NCI-H774 (cell line): ENCODE measurements around the gene SENP1.

Source experiments
- DNase-seq: peaks from one replicate; lab custom pipeline; 2025; lab: John Stamatoyannopoulos, UW

SENP1 gene

DNA sequence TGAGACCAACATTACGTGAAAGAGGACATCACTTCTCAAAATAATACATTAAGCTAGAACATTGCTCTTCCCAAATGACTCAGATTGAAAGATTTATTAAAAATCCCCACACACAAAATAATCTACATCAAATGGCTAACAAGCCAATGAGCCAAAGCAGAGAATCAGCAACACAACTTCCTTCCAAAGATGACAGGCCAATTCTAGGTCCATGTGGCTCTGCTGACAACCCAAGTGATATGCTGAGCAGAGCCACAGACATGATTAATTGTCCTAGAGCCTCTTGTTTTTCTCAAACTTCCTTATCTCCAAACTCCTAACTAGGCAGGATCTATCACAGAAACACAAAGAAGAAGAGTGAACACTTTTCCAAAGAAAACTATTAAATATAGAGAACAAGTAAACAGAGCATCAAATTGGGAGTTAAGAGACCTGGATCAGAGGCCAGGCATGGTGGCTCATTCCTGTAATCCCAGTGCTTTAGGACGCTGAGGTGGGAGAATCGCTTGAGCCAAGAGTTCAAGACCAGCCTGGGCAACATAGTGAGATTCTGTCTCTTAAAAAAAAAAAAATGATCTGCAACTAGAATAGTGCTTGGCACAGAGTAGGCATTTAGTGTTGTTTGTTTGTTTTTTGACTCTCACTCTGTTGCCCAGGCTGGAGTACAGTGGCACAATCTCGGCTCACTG is 38.5 kb downstream of the SENP1 start:
- DNase-seq = no peak

- DNase-seq = no peak
Observed at GRCh38 chr12:48065041-48065440, 40.8 kb downstream of the SENP1 start.

- DNase-seq = no peak
Observed at GRCh38 chr12:48063530-48063929, 42.3 kb downstream of the SENP1 start.

GRCh38 chr12:48061938-48062719 is 43.8 kb downstream of the SENP1 start:
- no peak for DNase-seq

DNA sequence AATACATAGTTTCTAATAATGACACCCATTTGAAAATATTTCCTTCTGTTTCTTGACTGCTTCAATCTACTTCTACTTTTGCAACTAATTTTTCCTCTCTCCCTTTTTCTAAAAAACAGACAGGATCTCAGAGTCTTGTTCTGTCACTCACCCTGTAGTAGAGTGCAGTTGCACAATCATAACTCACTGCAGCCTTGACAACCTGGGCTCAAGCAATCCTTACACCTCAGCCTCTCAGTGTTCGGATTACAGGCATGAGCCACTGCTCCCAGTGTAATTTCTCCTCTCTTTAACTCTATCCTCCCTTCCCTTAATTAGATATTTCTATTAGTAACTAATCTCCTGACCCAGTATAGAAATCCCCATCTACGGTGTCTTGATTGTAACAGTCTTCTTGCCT is 45.4 kb downstream of the SENP1 start:
- no peak for DNase-seq

DNA sequence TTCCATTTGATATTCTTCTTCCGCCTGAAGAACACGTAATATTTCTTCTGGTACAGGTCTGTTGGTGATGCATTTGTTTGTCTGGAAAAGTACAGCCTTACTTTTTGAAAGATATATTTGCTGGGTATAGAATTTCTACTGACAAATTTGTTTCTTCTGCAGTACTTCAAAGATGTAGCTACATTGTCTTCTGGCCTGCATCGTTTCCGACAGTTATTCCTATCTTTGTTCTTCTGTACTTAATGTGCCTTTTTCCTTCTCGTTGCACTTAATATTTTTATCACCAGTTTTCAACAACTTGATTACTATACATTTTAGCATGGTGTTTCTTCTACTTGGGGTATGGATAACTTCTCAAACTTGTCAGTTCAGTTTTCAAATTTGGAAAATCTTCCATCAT is 47.1 kb downstream of the SENP1 start:
- no peak for DNase-seq

GRCh38 chr12:48054955-48055821 is 50.7 kb downstream of the SENP1 start:
- no peak for DNase-seq

- no peak for DNase-seq
Observed at GRCh38 chr12:48053883-48054282, 52.0 kb downstream of the SENP1 start.

DNA sequence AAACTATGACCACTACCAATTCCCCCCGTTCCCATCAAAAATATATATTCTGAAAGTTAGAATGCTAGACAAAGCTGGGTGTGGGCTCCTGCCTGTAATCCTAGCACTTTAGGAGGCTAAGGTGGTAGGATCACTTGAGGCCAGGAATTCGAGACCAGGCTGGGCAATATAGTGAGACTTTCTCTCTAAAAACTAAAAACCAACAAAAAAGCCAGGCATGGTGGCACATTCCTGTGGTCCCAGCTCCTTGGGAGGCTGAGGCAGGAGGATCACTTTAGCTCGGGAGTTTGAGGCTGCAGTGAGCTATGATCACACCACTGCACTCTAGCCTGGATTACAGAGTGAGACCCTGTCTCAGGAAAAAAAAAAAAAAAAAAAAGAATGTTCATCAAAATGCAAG is 52.8 kb downstream of the SENP1 start:
- DNase-seq = no peak

DNA sequence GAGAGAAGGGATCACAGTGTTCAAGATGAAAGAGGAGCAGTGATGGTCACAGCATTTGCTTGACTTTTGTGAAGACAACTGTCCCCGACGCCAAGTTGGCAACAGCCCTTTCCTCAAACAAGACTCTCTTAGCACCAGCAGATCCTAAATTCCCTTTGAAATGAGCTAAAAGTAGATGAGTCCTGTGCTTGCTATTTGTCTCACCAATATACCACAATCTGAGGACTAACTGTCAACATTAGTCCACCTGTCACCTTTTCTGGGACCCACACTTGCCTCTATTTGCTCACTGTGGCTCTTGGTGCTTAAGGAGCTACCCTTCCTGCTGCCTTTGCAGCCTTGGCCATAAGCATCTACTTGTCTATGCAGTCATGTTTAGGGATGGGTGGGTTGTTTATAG is 54.2 kb downstream of the SENP1 start:
- no peak for DNase-seq

GRCh38 chr12:48050174-48050573 is 55.7 kb downstream of the SENP1 start:
- DNase-seq = no peak

GRCh38 chr12:48045965-48046518 is 59.8 kb downstream of the SENP1 start:
- no peak for DNase-seq

DNA sequence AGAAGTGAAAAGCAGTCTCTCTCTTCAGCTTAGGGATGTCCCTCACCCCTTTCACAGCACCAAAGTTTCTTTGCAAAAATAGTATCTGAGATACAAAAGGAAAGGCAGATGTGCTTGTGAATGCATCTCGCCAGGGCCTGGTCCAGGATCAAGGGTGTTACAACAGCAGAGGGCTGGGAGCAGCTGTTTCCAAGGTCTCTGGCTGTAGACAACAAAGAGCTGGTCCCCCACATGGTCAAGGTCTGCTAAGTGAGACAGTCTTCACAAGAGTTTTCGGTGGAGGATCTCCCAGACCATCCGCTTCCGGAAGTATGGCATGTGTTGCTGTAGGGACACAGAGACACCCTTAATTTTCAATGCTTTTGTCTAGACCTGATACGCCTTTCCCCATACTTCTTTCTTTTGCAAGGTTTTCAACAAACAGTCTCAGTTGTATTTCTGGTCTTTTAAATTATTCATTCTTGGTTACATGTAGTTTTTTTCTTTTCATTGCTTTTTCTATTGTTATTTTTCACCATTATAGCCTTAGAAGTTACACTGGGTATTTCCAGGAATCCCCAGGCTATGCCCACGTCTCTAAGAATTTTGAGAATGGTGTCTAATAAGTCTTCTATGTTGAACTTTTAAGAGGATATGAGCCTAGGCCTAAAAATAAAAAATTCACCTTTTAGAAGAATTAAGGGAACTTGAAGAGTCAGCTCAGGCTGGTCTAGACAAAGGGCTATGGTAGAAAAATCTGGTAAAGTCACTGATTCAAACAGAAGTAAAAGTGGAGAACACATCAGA is 60.6 kb downstream of the SENP1 start:
- no peak for DNase-seq

DNA sequence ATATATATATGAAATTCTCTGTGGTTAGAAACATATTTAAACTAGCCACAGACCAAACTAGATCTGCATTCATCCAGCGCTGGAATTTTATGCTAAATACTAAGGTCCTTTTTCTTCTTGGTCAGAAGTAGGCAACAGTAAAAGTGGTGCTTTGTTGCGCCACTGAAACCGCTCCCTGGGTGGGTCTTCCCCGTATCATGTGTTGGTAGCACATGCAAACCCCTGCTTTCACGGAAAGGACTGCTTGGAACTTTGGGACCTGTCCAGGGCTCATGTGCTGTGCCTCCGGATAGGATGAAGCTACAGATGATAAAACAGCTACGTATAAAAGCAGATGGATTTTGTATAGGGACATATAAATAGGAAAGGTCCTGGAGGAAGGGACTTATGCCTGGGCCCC is 61.5 kb downstream of the SENP1 start:
- no peak for DNase-seq

GRCh38 chr12:48043771-48044170 is 62.1 kb downstream of the SENP1 start:
- no peak for DNase-seq

DNA sequence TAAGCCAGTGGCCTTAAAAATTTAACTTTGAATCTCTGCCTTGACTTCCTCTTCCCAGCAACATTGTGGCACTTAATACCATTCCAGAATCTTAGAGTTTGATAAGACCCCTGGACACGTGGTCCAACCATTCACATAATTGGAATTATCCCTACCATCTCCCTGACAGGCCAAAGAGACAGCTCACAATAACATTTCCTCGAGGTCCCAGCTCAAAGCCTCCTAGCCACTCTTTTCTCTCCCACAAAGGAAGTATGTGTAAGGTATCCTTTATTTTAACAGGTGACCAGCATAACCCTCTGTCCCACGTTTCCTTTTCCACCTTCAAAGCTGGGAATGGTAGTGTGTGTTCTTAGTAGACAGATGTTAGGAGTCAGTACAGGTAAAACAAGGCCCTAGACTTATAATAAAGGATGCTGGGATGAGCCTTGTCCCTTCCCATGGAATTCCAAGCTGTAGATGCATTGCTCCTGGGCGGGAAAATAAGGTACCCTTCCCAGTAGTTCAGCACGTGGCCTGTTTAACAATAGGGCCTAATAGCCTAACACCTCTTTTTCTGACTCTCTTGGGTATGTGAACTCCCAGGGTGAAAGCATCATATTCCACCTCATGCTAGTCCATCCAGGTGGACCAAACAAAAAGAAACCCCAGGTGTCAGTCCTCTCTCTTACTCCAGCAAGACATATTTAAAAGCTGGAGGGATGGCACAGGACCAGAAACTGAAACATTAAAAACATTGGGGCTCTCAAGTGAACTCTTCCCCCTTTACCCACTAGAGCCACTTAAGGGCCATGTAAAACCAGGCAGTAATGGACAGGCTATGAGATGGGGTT is 64.1 kb downstream of the SENP1 start:
- DNase-seq = no peak

- no peak for DNase-seq
Observed at GRCh38 chr12:48040354-48040753, 65.5 kb downstream of the SENP1 start.

DNA sequence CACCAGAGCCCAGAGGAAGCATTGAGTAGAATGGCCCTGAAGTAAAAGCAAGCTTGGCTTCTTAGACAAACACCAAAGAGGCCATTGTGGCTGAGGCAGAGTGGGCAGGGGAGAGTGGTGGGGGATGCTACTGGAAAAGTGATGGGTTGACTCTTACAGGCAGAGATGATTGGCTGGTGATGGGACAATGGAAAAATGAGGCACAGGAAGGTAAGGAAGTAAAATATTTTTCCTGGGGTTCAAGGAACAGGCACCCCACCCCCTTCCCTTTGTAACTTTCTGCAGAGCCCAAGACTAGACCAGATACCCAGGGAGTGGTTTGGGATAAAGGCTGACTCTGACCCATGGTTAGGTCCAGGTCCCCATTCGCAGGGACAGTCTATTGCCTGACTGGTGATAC is 66.7 kb downstream of the SENP1 start:
- no peak for DNase-seq

GRCh38 chr12:48038085-48038484 is 67.8 kb downstream of the SENP1 start:
- no peak for DNase-seq

GRCh38 chr12:48037267-48037915 is 68.5 kb downstream of the SENP1 start:
- DNase-seq = no peak
